Ishikawa (cell line): ENCODE measurements around the gene COX7C.

Source experiments
- CEBPB ChIP-seq: IDR thresholded peaks from 2 replicates; pipeline ENCODE4 v1.6.1; 2012
- CREB1 ChIP-seq: IDR thresholded peaks from 2 replicates; pipeline ENCODE4 v1.6.1; 2012; ENCODE audit warnings: low read depth
- EGR1 ChIP-seq: IDR thresholded peaks from 2 replicates; pipeline ENCODE4 v1.6.1; 2012
- EP300 ChIP-seq: IDR thresholded peaks from 2 replicates; pipeline ENCODE4 v1.6.1; 2012; ENCODE audit warnings: borderline replicate concordance
- FOXM1 ChIP-seq: IDR thresholded peaks from 2 replicates; pipeline ENCODE4 v1.6.1; 2012; ENCODE audit warnings: low read depth, borderline replicate concordance
- NFIC ChIP-seq: IDR thresholded peaks from 2 replicates; pipeline ENCODE4 v1.6.1; 2012
- RAD21 ChIP-seq: IDR thresholded peaks from 2 replicates; pipeline ENCODE4 v1.6.1; 2012; ENCODE audit warnings: low read depth
- TAF1 ChIP-seq: IDR thresholded peaks from 2 replicates; pipeline ENCODE4 v1.6.1; 2012; ENCODE audit warnings: low read depth, mild to moderate bottlenecking
- TCF12 ChIP-seq: IDR thresholded peaks from 2 replicates; pipeline ENCODE4 v1.6.1; 2012; ENCODE audit warnings: low read depth
- TEAD4 ChIP-seq: IDR thresholded peaks from 2 replicates; pipeline ENCODE4 v1.6.1; 2012
- YY1 ChIP-seq: IDR thresholded peaks from 2 replicates; pipeline ENCODE4 v1.6.1; 2012; ENCODE audit warnings: low read depth
- ZBTB7A ChIP-seq: IDR thresholded peaks from 2 replicates; pipeline ENCODE4 v1.6.1; 2012; ENCODE audit warnings: low read depth
- TF ChIP-seq, protein P1 (sequence below): IDR thresholded peaks from 2 replicates; pipeline ENCODE4 v1.6.1; 2012; ENCODE audit warnings: low read depth, mild to moderate bottlenecking
- TF ChIP-seq, protein P2 (sequence below): IDR thresholded peaks from 2 replicates; pipeline ENCODE4 v1.6.1; 2012
- TF ChIP-seq, protein P3 (sequence below): IDR thresholded peaks from 2 replicates; pipeline ENCODE4 v1.6.1; 2012

The COX7C gene

DNA sequence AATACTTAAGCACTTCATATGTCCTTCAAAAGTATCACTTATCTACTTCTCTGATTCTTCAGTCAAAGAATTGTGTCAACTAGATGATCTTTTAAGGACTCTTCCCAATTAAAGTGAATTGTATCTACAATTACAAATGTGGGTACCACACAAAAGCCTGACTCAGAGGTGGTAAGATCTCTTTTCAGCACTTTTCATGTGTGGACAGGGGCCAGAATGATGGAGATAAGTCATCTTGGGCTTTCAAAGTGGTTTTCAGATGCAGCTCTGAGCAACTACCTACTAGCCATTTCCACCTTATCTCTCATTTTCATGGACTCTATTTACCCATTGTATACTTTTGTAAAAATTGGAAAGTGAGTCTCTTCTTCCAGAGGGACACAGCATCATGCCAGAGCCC lies 8.4 kb downstream of the COX7C start:
- TF ChIP-seq, protein P1, sequence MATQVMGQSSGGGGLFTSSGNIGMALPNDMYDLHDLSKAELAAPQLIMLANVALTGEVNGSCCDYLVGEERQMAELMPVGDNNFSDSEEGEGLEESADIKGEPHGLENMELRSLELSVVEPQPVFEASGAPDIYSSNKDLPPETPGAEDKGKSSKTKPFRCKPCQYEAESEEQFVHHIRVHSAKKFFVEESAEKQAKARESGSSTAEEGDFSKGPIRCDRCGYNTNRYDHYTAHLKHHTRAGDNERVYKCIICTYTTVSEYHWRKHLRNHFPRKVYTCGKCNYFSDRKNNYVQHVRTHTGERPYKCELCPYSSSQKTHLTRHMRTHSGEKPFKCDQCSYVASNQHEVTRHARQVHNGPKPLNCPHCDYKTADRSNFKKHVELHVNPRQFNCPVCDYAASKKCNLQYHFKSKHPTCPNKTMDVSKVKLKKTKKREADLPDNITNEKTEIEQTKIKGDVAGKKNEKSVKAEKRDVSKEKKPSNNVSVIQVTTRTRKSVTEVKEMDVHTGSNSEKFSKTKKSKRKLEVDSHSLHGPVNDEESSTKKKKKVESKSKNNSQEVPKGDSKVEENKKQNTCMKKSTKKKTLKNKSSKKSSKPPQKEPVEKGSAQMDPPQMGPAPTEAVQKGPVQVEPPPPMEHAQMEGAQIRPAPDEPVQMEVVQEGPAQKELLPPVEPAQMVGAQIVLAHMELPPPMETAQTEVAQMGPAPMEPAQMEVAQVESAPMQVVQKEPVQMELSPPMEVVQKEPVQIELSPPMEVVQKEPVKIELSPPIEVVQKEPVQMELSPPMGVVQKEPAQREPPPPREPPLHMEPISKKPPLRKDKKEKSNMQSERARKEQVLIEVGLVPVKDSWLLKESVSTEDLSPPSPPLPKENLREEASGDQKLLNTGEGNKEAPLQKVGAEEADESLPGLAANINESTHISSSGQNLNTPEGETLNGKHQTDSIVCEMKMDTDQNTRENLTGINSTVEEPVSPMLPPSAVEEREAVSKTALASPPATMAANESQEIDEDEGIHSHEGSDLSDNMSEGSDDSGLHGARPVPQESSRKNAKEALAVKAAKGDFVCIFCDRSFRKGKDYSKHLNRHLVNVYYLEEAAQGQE, result peak; percentile 78
- no peak for TF ChIP-seq EGR1

DNA sequence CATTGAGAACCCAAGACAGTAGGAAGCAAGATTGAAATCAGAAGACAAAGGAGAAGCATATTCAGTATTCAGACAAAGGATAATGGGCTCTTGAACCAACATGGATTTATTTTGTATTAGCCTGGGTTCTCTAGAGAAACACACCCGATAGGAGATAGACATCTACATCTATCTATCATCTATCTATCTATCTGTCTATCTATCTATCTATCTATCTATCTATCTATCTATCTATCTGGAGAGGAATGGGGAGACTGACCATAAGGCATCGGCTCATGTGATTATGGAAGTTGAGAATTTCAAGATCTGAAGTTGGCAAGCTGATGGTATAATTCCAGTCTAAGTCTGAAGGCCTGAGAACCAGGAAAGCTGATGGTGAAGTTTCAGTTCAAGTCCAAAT lies 13.4 kb downstream of the COX7C start:
- TF ChIP-seq EGR1 (no peak), TEAD4 (no peak), NFIC (no peak), CREB1 (no peak), TCF12 (no peak), TAF1 (no peak), FOXM1 (no peak), YY1 (no peak), EP300 (no peak), CEBPB (no peak), RAD21 (no peak), ZBTB7A (no peak)
- TF ChIP-seq, protein P2, sequence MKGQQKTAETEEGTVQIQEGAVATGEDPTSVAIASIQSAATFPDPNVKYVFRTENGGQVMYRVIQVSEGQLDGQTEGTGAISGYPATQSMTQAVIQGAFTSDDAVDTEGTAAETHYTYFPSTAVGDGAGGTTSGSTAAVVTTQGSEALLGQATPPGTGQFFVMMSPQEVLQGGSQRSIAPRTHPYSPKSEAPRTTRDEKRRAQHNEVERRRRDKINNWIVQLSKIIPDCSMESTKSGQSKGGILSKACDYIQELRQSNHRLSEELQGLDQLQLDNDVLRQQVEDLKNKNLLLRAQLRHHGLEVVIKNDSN, result no peak
- TF ChIP-seq, protein P3, sequence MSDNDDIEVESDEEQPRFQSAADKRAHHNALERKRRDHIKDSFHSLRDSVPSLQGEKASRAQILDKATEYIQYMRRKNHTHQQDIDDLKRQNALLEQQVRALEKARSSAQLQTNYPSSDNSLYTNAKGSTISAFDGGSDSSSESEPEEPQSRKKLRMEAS, result no peak
- TF ChIP-seq, protein P1, result no peak

DNA sequence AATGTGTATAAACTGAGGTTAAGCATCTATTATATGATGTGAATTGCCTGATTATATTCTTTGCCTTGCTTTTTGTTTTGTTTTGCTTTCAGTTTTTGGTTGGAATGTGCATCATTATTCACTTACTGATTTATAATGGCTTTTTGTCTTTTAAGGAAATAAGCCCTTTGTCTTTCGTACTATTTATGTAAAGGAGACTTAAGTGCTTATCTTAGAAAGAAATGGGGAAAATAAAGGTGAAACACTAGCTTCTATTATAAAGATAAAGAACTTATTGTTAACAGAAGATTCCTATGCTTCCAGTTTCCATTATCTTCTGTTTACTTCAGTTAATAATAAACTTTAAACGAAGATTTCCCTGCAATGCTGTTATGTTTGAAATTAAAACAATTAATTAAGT lies 23.3 kb downstream of the COX7C start:
- TF ChIP-seq, protein P2, result no peak
- TF ChIP-seq CEBPB (no peak), TEAD4 (no peak), NFIC (no peak), RAD21 (no peak), EP300 (no peak), TAF1 (no peak), ZBTB7A (no peak)
- TF ChIP-seq, protein P3, result no peak
- TF ChIP-seq, protein P1, result no peak

DNA sequence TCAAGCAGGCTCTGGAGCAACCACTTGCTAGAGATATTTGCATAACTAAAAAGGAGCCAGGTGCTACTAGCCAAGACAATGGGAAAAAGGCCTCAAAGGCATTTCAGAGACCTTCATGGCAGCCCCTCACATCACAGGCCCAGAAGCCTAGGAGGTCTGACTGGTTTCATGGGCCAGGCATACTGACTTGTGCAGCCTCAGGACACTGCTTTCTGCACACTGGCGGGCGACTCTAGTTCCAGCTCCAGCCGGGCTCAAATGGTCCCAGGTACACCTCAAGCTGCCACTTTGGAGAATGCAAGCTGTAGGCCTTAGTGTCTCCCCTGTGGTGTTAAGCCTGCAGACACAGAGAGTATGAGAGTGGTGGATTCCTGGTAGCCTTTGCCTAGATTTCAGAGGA lies 27.1 kb downstream of the COX7C start:
- TF ChIP-seq ZBTB7A, result no peak
- TF ChIP-seq, protein P2, result no peak
- no peak for TF ChIP-seq CEBPB
- TF ChIP-seq FOXM1, result no peak
- TF ChIP-seq, protein P3, result no peak
- TF ChIP-seq RAD21, result no peak
- no peak for TF ChIP-seq TEAD4
- no peak for TF ChIP-seq NFIC
- TF ChIP-seq YY1, result no peak
- no peak for TF ChIP-seq TCF12
- no peak for TF ChIP-seq EGR1
- no peak for TF ChIP-seq EP300
- TF ChIP-seq, protein P1, result no peak
- no peak for TF ChIP-seq CREB1
- no peak for TF ChIP-seq TAF1
